Keratinocyte (primary cell): Measurements from ENCODE around the gene PHPT1. TPM values are rescaled to one million over a fixed set of nuclear protein-coding genes. Genes with fewer than 3 reads are reported as not detected.

Experiments
- DNase-seq: peaks from one replicate; pipeline ENCODE4 v3.0.0-alpha.2; 2011; ENCODE audit warnings: low read depth, missing footprints, low spot score
- FAIRE-seq: peaks from 2 replicates; lab custom pipeline; 2011; peaks lifted over from hg19 to GRCh38; lab: Jason Lieb, UNC
- H2AFZ ChIP-seq: 2 replicates; pipeline ENCODE4 v1.6.0; 2012; ENCODE audit warnings: low read length, control low read depth, inconsistent platforms; ENCODE audit not compliant: control insufficient read depth
- H3K27ac ChIP-seq: 2 replicates; pipeline ENCODE4 v1.5.1; 2011; ENCODE audit warnings: low read length; ENCODE audit not compliant: control insufficient read depth, insufficient read depth
- H3K27me3 ChIP-seq: 3 replicates; pipeline ENCODE4 v1.6.0; 2011; ENCODE audit warnings: low read length; ENCODE audit not compliant: control insufficient read depth, insufficient read depth; ENCODE audit errors: extremely low read depth
- H3K36me3 ChIP-seq, 2 experiments: 2 replicates in 1 of 2; 3 replicates in 1 of 2; pipeline ENCODE4 v1.5.1; 2011; ENCODE audit warnings: low read length in 2 of 2, mild to moderate bottlenecking in 1 of 2; ENCODE audit not compliant: control insufficient read depth in 2 of 2, insufficient read depth in 2 of 2; ENCODE audit errors: extremely low read depth in 1 of 2
- H3K4me1 ChIP-seq: 3 replicates; pipeline ENCODE4 v1.5.1; 2011; ENCODE audit warnings: low read length; ENCODE audit not compliant: control insufficient read depth, insufficient read depth; ENCODE audit errors: extremely low read depth
- H3K4me2 ChIP-seq: 3 replicates; pipeline ENCODE4 v1.6.0; 2011; ENCODE audit warnings: low read depth, low read length; ENCODE audit not compliant: control insufficient read depth, insufficient read depth; ENCODE audit errors: extremely low read depth
- H3K4me3 ChIP-seq, 3 experiments: fragments of 200-600 bp in 1 of 3; sonication (generic) in 1 of 3; 2 replicates in 2 of 3; 3 replicates in 1 of 3; pipeline ENCODE4 v1.5.1; 2011 to 2016; ENCODE audit warnings: low read length in 3 of 3, mild to moderate bottlenecking in 3 of 3, control low read depth in 2 of 3, inconsistent platforms in 1 of 3, low read depth in 1 of 3, mixed read lengths in 1 of 3, mixed run types in 1 of 3, moderate library complexity in 1 of 3; ENCODE audit not compliant: control insufficient read depth in 2 of 3, insufficient read depth in 2 of 3; ENCODE audit errors: extremely low read depth in 1 of 3
- H3K79me2 ChIP-seq: 2 replicates; pipeline ENCODE4 v1.6.0; 2012; ENCODE audit warnings: low read length; ENCODE audit not compliant: control insufficient read depth, insufficient read depth
- H3K9ac ChIP-seq: 3 replicates; pipeline ENCODE4 v1.6.0; 2011; ENCODE audit warnings: low read length; ENCODE audit not compliant: control insufficient read depth, insufficient read depth; ENCODE audit errors: extremely low read depth
- H3K9me1 ChIP-seq: 3 replicates; pipeline ENCODE4 v1.6.0; 2011; ENCODE audit warnings: low read length; ENCODE audit not compliant: control insufficient read depth, insufficient read depth; ENCODE audit errors: extremely low read depth
- H3K9me3 ChIP-seq: 2 replicates; pipeline ENCODE4 v1.5.1; 2012; ENCODE audit warnings: low read depth, low read length; ENCODE audit not compliant: control insufficient read depth
- H4K20me1 ChIP-seq: 3 replicates; pipeline ENCODE4 v1.6.0; 2011; ENCODE audit warnings: low read length; ENCODE audit not compliant: control insufficient read depth, insufficient read depth; ENCODE audit errors: extremely low read depth
- EZH2 ChIP-seq: IDR thresholded peaks from one replicate; pipeline ENCODE4 v1.6.1; 2012; ENCODE audit warnings: inconsistent platforms, mild to moderate bottlenecking, low read length, moderate library complexity
- dilution Hi-C: fragments of 300-500 bp; cut with MboI; formaldehyde crosslinking; loops from one replicate; pipeline ENCODE4 v1.7.0; 2020; ENCODE audit warnings: low sequenced_read_pairs; ENCODE audit not compliant: extremely low pct_ligation_motif_present
- polyA plus RNA-seq, 5 experiments: library from polyadenylated mRNA; depleted of rRNA in 3 of 5; stranded (reverse) in 3 of 5; stranded (forward) in 1 of 5; unstranded in 1 of 5; fragments of >200 nt; gene quantifications; 1 replicate in 1 of 5; 2 replicates in 3 of 5; 3 replicates in 1 of 5; pipeline versions ENCODE4 v1.2.1 to v1.2.3, GENCODE V29; 2011 to 2012; ENCODE audit warnings: missing spikeins in 2 of 5, low read depth in 1 of 5, low replicate concordance in 1 of 5
- small RNA-seq, 3 experiments: library from RNA; depleted of rRNA; stranded (forward); fragments of <200 nt; gene quantifications; one replicate each; pipeline ENCODE3, GENCODE V24; 2012; ENCODE audit warnings: low read depth in 3 of 3, low replicate concordance in 1 of 3; ENCODE audit not compliant: insufficient read length in 3 of 3
- TF ChIP-seq, protein P1 (sequence below), 3 experiments: IDR thresholded peaks in 1 of 3; conservative IDR thresholded peaks in 1 of 3; optimal IDR thresholded peaks in 1 of 3; 2 replicates in 2 of 3; 3 replicates in 1 of 3; pipeline versions ENCODE3 to v1.5.1; 2011; ENCODE audit warnings: low read length in 3 of 3, mild to moderate bottlenecking in 3 of 3, moderate library complexity in 2 of 3, control low read depth in 1 of 3, inconsistent platforms in 1 of 3; ENCODE audit not compliant: insufficient read depth in 2 of 3; ENCODE audit errors: extremely low read depth in 1 of 3

Gene PHPT1
- polyA plus RNA-seq, 1 donor (not counting 4 experiments of a cell fraction or from before 2014, with no cell fraction given) = 68.8 TPM

DNA sequence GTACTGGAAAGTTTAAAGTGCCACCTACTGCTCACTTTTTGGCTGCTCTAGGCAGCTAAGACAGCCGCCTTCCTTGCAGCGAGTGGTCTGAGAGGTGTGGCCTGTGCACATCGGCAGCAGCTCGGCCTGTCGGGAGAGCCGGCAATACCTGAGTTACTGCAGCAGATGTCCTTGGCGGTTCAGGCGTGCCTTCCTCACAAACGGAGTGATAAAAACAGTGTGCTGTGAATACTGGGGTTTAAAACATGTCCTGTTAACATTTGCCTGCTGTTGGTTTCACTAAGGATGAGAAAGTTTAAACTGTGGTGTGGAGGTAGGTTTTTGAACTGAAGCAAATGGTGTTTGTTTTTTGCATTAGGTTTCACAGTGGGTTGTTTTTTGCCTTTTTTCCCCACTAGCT, 50.0 kb downstream of the PHPT1 start:
- peaks cover 14 to 25% of the 10 kb centered on the region in 2 experiments for H3K36me3 ChIP-seq
- H3K9me1 ChIP-seq = no peaks in the 10 kb centered on the region
- no peaks in the 10 kb centered on the region for H3K27me3 ChIP-seq
- peaks cover 47% of the 10 kb centered on the region for H3K4me1 ChIP-seq
- peaks cover 45% of the 10 kb centered on the region for H3K79me2 ChIP-seq
- no peak overlapping the region for H3K4me2 ChIP-seq
- no peak for TF ChIP-seq EZH2
- TF ChIP-seq, protein P1, sequence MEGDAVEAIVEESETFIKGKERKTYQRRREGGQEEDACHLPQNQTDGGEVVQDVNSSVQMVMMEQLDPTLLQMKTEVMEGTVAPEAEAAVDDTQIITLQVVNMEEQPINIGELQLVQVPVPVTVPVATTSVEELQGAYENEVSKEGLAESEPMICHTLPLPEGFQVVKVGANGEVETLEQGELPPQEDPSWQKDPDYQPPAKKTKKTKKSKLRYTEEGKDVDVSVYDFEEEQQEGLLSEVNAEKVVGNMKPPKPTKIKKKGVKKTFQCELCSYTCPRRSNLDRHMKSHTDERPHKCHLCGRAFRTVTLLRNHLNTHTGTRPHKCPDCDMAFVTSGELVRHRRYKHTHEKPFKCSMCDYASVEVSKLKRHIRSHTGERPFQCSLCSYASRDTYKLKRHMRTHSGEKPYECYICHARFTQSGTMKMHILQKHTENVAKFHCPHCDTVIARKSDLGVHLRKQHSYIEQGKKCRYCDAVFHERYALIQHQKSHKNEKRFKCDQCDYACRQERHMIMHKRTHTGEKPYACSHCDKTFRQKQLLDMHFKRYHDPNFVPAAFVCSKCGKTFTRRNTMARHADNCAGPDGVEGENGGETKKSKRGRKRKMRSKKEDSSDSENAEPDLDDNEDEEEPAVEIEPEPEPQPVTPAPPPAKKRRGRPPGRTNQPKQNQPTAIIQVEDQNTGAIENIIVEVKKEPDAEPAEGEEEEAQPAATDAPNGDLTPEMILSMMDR (optimal IDR thresholded peaks at IDR 0.05 in 1 of 3, IDR thresholded peaks at IDR 0.05 in 1 of 3, conservative IDR thresholded peaks at IDR 0.05 in 1 of 3; ENCODE audit: extremely low read depth in 1 of 3, insufficient read depth in 2 of 3, low read length in 3 of 3) = peak in 1 of 3 experiments; percentile 17
- H4K20me1 ChIP-seq = no peaks in the 10 kb centered on the region
- FAIRE-seq (no peak), DNase-seq (no peak)
- no peak overlapping the region for H2AFZ ChIP-seq
- H3K27ac ChIP-seq = peak overlapping the region; percentile 2
- no peak overlapping the region for H3K9ac ChIP-seq
- no peaks in the 10 kb centered on the region for H3K9me3 ChIP-seq
- dilution Hi-C loops = no loop called here
- H3K4me3 ChIP-seq = no peak overlapping the region

DNA sequence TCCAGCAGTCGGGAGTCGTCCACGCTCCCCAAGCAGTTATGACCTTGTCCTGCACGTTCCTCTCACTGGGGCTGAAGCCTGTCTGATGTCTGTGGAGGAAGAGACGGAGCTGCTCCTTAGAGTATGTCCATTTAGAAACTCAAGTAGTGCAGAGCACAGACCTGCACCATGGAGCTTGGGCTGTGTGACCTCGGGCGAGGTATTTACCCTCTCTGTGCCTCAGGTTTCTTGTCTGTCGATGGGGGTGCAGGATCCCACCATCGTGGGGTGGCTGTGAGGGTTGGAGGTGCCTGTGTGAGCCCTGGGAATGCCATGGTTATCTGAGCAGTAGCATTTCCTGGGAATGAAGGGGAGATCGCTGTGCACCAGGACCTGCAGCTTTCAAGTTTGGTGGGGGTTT, 51.3 kb downstream of the PHPT1 start:
- H3K4me1 ChIP-seq = peaks cover 47% of the 10 kb centered on the region
- H3K4me3 ChIP-seq = no peak overlapping the region
- H4K20me1 ChIP-seq = no peaks in the 10 kb centered on the region
- TF ChIP-seq, protein P1 (optimal IDR thresholded peaks at IDR 0.05 in 1 of 3, IDR thresholded peaks at IDR 0.05 in 1 of 3, conservative IDR thresholded peaks at IDR 0.05 in 1 of 3; ENCODE audit: extremely low read depth in 1 of 3, insufficient read depth in 2 of 3, low read length in 3 of 3) = no peak
- TF ChIP-seq EZH2 = no peak
- peak overlapping the region; percentile 95 for H3K4me2 ChIP-seq
- peaks cover 38% of the 10 kb centered on the region for H3K79me2 ChIP-seq
- no peak for FAIRE-seq
- dilution Hi-C loops = no loop called here
- H3K27ac ChIP-seq = peak overlapping the region; percentile 100
- H3K9ac ChIP-seq = peak overlapping the region; percentile 98
- H3K9me3 ChIP-seq = no peaks in the 10 kb centered on the region
- no peak for DNase-seq
- no peaks in the 10 kb centered on the region for H3K27me3 ChIP-seq
- no peak overlapping the region for H2AFZ ChIP-seq
- H3K9me1 ChIP-seq = no peaks in the 10 kb centered on the region
- peaks cover 11 to 36% of the 10 kb centered on the region in 2 experiments for H3K36me3 ChIP-seq

Small RNA genes within 50 kb of the gene (small RNA-seq; reads per million reads assigned to genes)
- 0 reads per million in 3 experiments for gene AL355987.2
- 0 reads per million in 3 experiments for gene MIR4292
- 0 reads per million in 3 experiments for gene MIR4479

Other genes with a start within 250 kb of the PHPT1 start
- gene EGFL7, start 186.5 kb upstream of the PHPT1 start, polyA plus RNA-seq = 4.2 to 10.5 TPM (median 6.2 TPM) in 3 replicates
- 26.5 to 35.5 TPM (median 34.7 TPM) in 3 replicates for gene AGPAT2, start 162.0 kb upstream of the PHPT1 start, polyA plus RNA-seq
- 0.03 to 0.26 TPM in 2 of 3 replicates, not detected in the other for gene DIPK1B, start 136.8 kb upstream of the PHPT1 start, polyA plus RNA-seq
- gene LCN10, start 106.5 kb upstream of the PHPT1 start, polyA plus RNA-seq = not detected in 3 replicates
- gene LCN6, start 100.9 kb upstream of the PHPT1 start, polyA plus RNA-seq = not detected in 3 replicates
- gene LCN8, start 91.2 kb upstream of the PHPT1 start, polyA plus RNA-seq = not detected in 3 replicates
- gene LCN15, start 84.9 kb upstream of the PHPT1 start, polyA plus RNA-seq = not detected in 3 replicates
- gene TMEM141, start 58.1 kb upstream of the PHPT1 start, polyA plus RNA-seq = 85.5 to 118 TPM (median 99.9 TPM) in 3 replicates
- 0.03 to 0.08 TPM (median 0.06 TPM) in 3 replicates for gene CCDC183, start 53.1 kb upstream of the PHPT1 start, polyA plus RNA-seq
- gene RABL6, start 41.5 kb upstream of the PHPT1 start, polyA plus RNA-seq = 46.3 to 51.1 TPM (median 51.0 TPM) in 3 replicates
- gene AJM1, start 6.9 kb upstream of the PHPT1 start, polyA plus RNA-seq = 0.10 to 0.21 TPM (median 0.12 TPM) in 3 replicates
- gene MAMDC4, start 2.9 kb downstream of the PHPT1 start, polyA plus RNA-seq = 0.49 to 0.82 TPM (median 0.62 TPM) in 3 replicates
- 329 to 354 TPM (median 343 TPM) in 3 replicates for gene EDF1, start 16.9 kb downstream of the PHPT1 start, polyA plus RNA-seq
- gene TRAF2, start 37.1 kb downstream of the PHPT1 start, polyA plus RNA-seq = 9.9 to 12.9 TPM (median 10.6 TPM) in 3 replicates
- gene FBXW5, start 95.3 kb downstream of the PHPT1 start, polyA plus RNA-seq = 23.0 to 47.2 TPM (median 34.5 TPM) in 3 replicates
- 0.24 to 0.72 TPM (median 0.32 TPM) in 3 replicates for gene C8G, start 95.8 kb downstream of the PHPT1 start, polyA plus RNA-seq
- gene LCN12, start 102.9 kb downstream of the PHPT1 start, polyA plus RNA-seq = 0.22 TPM in 1 of 3 replicates, not detected in the others
- not detected in 3 replicates for gene PTGDS, start 128.1 kb downstream of the PHPT1 start, polyA plus RNA-seq
- not detected in 3 replicates for gene LCNL1, start 133.6 kb downstream of the PHPT1 start, polyA plus RNA-seq
- 11.2 to 14.6 TPM (median 13.6 TPM) in 3 replicates for gene PAXX, start 143.0 kb downstream of the PHPT1 start, polyA plus RNA-seq
- gene CLIC3, start 147.2 kb downstream of the PHPT1 start, polyA plus RNA-seq = 5.5 to 36.0 TPM (median 9.4 TPM) in 3 replicates
- gene ABCA2, start 178.8 kb downstream of the PHPT1 start, polyA plus RNA-seq = 1.3 to 4.2 TPM (median 1.4 TPM) in 3 replicates
- gene FUT7, start 182.7 kb downstream of the PHPT1 start, polyA plus RNA-seq = not detected in 3 replicates
- gene NPDC1, start 196.8 kb downstream of the PHPT1 start, polyA plus RNA-seq = 9.8 to 23.8 TPM (median 10.6 TPM) in 3 replicates
- 0.52 to 1.3 TPM (median 0.65 TPM) in 3 replicates for gene ENTPD2, start 204.7 kb downstream of the PHPT1 start, polyA plus RNA-seq
- 0.90 to 1.6 TPM (median 1.2 TPM) in 3 replicates for gene SAPCD2, start 221.1 kb downstream of the PHPT1 start, polyA plus RNA-seq
- gene UAP1L1, start 228.1 kb downstream of the PHPT1 start, polyA plus RNA-seq = 2.7 to 4.3 TPM (median 4.3 TPM) in 3 replicates
- 31.4 to 48.2 TPM (median 34.3 TPM) in 3 replicates for gene MAN1B1, start 237.6 kb downstream of the PHPT1 start, polyA plus RNA-seq